GM12872 (cell line): ENCODE measurements around the gene MAPRE3.

Source experiments
- CTCF ChIP-seq: IDR thresholded peaks from 3 replicates; pipeline ENCODE4 v1.5.1; 2011; ENCODE audit warnings: low read depth, mild to moderate bottlenecking, low read length, moderate library complexity; ENCODE audit not compliant: insufficient read depth

MAPRE3 gene

DNA sequence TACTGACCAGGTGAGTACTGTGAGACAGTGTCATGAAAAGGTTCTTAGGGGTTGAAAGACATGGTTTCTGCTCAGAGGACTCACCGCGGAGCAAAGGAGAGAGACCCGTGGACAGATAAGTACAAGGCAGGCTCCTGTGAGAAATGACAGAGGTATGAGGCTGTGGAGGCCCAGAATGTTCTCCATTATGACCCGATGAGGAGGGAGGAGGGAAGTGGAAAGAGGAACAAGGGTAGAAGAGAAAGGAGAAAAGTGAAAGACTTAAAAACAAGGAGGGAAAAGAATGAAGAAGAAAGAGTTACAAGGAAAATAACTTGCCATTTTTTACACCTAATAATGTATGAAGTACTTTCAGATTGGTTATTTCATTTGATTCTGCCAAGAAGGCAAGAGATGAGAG is 29.8 kb downstream of the MAPRE3 start:
- TF ChIP-seq CTCF = no peak

DNA sequence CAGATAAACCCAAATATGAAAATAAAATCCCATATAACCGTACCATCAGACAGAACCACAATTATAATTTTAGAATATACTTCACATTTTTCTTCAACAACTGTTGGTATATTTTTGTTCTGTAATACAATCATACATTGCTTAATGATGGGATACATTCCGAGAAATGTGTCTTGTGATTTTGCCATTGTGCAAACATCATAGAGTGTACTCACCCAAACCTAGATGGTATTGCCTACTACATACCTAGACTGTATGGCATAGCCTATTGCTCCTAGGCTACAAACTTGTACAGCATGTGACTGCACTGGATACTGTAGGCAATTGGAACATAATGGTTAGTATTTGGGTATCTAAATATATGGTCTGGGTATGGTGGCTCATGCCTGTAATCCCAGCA is 30.6 kb downstream of the MAPRE3 start:
- no peak for TF ChIP-seq CTCF

DNA sequence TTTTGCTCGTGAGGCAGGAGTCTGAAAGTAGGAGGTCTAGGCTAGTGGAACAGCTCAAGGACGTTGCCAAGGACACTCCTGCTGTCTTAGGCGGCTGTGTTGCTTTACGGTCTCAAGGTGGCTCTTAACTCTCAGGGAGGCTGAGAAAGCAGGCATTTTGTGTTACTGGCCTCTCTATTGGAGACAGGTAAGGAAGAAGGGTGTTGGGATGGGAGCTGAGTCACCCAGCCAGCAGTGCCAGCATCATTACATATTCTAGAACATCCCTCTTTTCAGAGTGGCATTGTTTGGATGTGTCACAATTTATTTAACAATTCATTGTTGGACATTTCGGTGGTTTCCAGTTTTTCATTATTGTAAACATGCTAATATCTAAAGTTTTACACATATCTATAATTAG is 31.5 kb downstream of the MAPRE3 start:
- no peak for TF ChIP-seq CTCF

DNA sequence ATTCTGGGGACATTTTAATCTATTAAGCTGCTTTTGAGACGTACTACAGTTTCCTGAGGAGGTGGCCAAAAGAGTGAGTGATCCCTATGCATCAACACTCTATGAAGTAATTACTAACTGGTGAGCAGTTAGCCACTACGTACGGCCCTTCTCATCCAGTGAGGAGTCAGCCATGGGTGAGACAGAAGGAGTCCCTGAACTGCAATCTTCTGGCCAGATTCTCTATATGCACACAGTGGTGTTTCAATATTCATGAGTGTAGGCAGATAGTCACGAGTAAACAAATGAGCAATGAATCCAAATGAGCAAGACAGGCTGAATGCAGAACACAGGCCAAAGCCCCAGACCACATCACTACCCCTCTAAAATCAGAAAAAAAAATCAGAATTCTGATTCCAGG is 32.6 kb downstream of the MAPRE3 start:
- TF ChIP-seq CTCF = no peak

DNA sequence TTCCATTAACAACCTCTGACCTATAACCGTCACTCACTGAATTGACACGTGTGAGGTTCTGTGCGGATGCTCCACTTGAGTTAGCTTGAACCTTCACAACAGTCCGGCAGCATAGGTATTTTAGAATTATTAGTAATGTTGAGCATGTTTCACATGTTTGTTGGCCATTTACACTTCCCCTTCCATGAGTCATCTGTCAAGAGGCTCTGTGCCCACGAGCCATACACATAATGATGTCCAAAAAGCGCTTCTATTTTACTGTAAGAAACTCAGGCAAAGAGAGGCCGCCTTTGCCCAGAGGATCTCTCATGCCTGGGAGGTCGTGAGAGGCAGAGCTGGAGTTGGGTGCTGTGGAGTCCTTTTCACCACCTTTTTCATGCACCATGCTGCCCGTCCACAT is 33.4 kb downstream of the MAPRE3 start:
- TF ChIP-seq CTCF = no peak

- TF ChIP-seq CTCF = no peak
These were observed 36.4 kb downstream of the MAPRE3 start for GRCh38 chr2:27006602-27007415.

GRCh38 chr2:27007416-27008374 is 37.3 kb downstream of the MAPRE3 start:
- TF ChIP-seq CTCF = no peak
